GM12878 (cell line): Measurements from ENCODE around the gene MED13.

Experiments
- CBX3 ChIP-seq: fragments of 200-600 bp; sonication (generic); IDR thresholded peaks from 2 replicates; pipeline ENCODE4 v1.6.1; 2016; ENCODE audit warnings: low read depth, borderline replicate concordance
- CREB1 ChIP-seq: IDR thresholded peaks from 2 replicates; pipeline ENCODE4 v1.6.1; 2012; ENCODE audit warnings: low read depth, mild to moderate bottlenecking, inconsistent platforms
- HDAC6 ChIP-seq: fragments of 200-600 bp; sonication (generic); IDR thresholded peaks from one replicate; pipeline ENCODE4 v1.8.0; 2017; ENCODE audit warnings: antibody characterized with exemption; ENCODE audit not compliant: unreplicated experiment
- KAT2A ChIP-seq: conservative IDR thresholded peaks from 2 replicates; pipeline ENCODE4 v1.6.1; 2011; ENCODE audit warnings: low read depth, low read length; ENCODE audit not compliant: control insufficient read depth
- KDM1A ChIP-seq: fragments of 200-600 bp; sonication (generic); IDR thresholded peaks from 2 replicates; pipeline ENCODE4 v1.6.1; 2016; ENCODE audit warnings: borderline replicate concordance
- NFYB ChIP-seq: IDR thresholded peaks from 2 replicates; pipeline ENCODE4 v1.6.1; 2011; ENCODE audit warnings: low read depth, mild to moderate bottlenecking, low read length, improper control_type of control experiment, moderate library complexity; ENCODE audit not compliant: insufficient read depth
- POLR2AphosphoS2 ChIP-seq: IDR thresholded peaks from 2 replicates; pipeline ENCODE4 v1.6.1; 2011; ENCODE audit warnings: low read depth, mild to moderate bottlenecking, low read length, improper control_type of control experiment, moderate library complexity
- POLR2AphosphoS5 ChIP-seq: IDR thresholded peaks from 2 replicates; pipeline ENCODE4 v1.6.1; 2011; ENCODE audit warnings: mild to moderate bottlenecking, low read length, inconsistent platforms
- SIN3A ChIP-seq: IDR thresholded peaks from 2 replicates; pipeline ENCODE4 v1.6.1; 2012; ENCODE audit warnings: low read depth, low read length, improper control_type of control experiment
- SP1 ChIP-seq: IDR thresholded peaks from one replicate; pipeline ENCODE4 v1.6.1; 2011; ENCODE audit warnings: low read depth, low read length
- TCF7 ChIP-seq: IDR thresholded peaks from 2 replicates; pipeline ENCODE4 v1.6.1; 2014; ENCODE audit warnings: antibody characterized with exemption, borderline replicate concordance
- TF ChIP-seq, protein P1 (sequence below), 3 experiments: IDR thresholded peaks in 2 of 3; conservative IDR thresholded peaks in 1 of 3; 2 replicates each; pipeline ENCODE4 v1.5.1; 2011; ENCODE audit warnings: low read depth in 3 of 3, low read length in 3 of 3, mild to moderate bottlenecking in 3 of 3, control low read depth in 2 of 3, moderate library complexity in 2 of 3, inconsistent platforms in 1 of 3, mixed read lengths in 1 of 3; ENCODE audit not compliant: control insufficient read depth in 2 of 3, insufficient read depth in 1 of 3; ENCODE audit errors: extremely low read depth in 1 of 3
- TF ChIP-seq, protein P2 (sequence below): fragments of 450-650 bp; IDR thresholded peaks from 2 replicates; pipeline ENCODE4 v1.6.1; 2017; ENCODE audit warnings: mild to moderate bottlenecking
- TF ChIP-seq, protein P3 (sequence below): IDR thresholded peaks from 2 replicates; pipeline ENCODE4 v1.6.1; 2012; ENCODE audit warnings: improper control_type of control experiment, low read depth, low read length; ENCODE audit not compliant: insufficient replicate concordance

GRCh38 chr17:62111562-62112171 is 46.6 kb upstream of the MED13 start:
- TF ChIP-seq POLR2AphosphoS2 (no peak), NFYB (no peak), HDAC6 (no peak), CREB1 (no peak), POLR2AphosphoS5 (no peak), KDM1A (no peak), KAT2A (no peak), SIN3A (no peak), SP1 (no peak), CBX3 (no peak), TCF7 (no peak)
- TF ChIP-seq, protein P1, sequence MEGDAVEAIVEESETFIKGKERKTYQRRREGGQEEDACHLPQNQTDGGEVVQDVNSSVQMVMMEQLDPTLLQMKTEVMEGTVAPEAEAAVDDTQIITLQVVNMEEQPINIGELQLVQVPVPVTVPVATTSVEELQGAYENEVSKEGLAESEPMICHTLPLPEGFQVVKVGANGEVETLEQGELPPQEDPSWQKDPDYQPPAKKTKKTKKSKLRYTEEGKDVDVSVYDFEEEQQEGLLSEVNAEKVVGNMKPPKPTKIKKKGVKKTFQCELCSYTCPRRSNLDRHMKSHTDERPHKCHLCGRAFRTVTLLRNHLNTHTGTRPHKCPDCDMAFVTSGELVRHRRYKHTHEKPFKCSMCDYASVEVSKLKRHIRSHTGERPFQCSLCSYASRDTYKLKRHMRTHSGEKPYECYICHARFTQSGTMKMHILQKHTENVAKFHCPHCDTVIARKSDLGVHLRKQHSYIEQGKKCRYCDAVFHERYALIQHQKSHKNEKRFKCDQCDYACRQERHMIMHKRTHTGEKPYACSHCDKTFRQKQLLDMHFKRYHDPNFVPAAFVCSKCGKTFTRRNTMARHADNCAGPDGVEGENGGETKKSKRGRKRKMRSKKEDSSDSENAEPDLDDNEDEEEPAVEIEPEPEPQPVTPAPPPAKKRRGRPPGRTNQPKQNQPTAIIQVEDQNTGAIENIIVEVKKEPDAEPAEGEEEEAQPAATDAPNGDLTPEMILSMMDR (IDR thresholded peaks at IDR 0.05 in 2 of 3, conservative IDR thresholded peaks at IDR 0.05 in 1 of 3; ENCODE audit: control insufficient read depth in 2 of 3, extremely low read depth in 1 of 3, insufficient read depth in 1 of 3, low read depth in 3 of 3, low read length in 3 of 3), result no peak
- TF ChIP-seq, protein P2, sequence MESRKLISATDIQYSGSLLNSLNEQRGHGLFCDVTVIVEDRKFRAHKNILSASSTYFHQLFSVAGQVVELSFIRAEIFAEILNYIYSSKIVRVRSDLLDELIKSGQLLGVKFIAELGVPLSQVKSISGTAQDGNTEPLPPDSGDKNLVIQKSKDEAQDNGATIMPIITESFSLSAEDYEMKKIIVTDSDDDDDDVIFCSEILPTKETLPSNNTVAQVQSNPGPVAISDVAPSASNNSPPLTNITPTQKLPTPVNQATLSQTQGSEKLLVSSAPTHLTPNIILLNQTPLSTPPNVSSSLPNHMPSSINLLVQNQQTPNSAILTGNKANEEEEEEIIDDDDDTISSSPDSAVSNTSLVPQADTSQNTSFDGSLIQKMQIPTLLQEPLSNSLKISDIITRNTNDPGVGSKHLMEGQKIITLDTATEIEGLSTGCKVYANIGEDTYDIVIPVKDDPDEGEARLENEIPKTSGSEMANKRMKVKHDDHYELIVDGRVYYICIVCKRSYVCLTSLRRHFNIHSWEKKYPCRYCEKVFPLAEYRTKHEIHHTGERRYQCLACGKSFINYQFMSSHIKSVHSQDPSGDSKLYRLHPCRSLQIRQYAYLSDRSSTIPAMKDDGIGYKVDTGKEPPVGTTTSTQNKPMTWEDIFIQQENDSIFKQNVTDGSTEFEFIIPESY, result no peak
- TF ChIP-seq, protein P3, sequence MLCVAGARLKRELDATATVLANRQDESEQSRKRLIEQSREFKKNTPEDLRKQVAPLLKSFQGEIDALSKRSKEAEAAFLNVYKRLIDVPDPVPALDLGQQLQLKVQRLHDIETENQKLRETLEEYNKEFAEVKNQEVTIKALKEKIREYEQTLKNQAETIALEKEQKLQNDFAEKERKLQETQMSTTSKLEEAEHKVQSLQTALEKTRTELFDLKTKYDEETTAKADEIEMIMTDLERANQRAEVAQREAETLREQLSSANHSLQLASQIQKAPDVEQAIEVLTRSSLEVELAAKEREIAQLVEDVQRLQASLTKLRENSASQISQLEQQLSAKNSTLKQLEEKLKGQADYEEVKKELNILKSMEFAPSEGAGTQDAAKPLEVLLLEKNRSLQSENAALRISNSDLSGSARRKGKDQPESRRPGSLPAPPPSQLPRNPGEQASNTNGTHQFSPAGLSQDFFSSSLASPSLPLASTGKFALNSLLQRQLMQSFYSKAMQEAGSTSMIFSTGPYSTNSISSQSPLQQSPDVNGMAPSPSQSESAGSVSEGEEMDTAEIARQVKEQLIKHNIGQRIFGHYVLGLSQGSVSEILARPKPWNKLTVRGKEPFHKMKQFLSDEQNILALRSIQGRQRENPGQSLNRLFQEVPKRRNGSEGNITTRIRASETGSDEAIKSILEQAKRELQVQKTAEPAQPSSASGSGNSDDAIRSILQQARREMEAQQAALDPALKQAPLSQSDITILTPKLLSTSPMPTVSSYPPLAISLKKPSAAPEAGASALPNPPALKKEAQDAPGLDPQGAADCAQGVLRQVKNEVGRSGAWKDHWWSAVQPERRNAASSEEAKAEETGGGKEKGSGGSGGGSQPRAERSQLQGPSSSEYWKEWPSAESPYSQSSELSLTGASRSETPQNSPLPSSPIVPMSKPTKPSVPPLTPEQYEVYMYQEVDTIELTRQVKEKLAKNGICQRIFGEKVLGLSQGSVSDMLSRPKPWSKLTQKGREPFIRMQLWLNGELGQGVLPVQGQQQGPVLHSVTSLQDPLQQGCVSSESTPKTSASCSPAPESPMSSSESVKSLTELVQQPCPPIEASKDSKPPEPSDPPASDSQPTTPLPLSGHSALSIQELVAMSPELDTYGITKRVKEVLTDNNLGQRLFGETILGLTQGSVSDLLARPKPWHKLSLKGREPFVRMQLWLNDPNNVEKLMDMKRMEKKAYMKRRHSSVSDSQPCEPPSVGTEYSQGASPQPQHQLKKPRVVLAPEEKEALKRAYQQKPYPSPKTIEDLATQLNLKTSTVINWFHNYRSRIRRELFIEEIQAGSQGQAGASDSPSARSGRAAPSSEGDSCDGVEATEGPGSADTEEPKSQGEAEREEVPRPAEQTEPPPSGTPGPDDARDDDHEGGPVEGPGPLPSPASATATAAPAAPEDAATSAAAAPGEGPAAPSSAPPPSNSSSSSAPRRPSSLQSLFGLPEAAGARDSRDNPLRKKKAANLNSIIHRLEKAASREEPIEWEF, result no peak
